HL-60 (cell line): ENCODE results near the gene UBE2E1.

Experiments used
- GABPA ChIP-seq: IDR thresholded peaks from 2 replicates; pipeline ENCODE4 v1.6.1; 2012; ENCODE audit warnings: low read depth
- POLR2AphosphoS5 ChIP-seq: IDR thresholded peaks from 2 replicates; pipeline ENCODE4 v1.6.1; 2012; ENCODE audit warnings: low read depth
- TF ChIP-seq, protein P1 (sequence below): IDR thresholded peaks from one replicate; pipeline ENCODE4 v1.5.1; 2011; ENCODE audit warnings: low read length, control low read depth, inconsistent platforms; ENCODE audit not compliant: insufficient read depth
- TF ChIP-seq, protein P2 (sequence below): IDR thresholded peaks from 2 replicates; pipeline ENCODE4 v1.6.1; 2012; ENCODE audit warnings: low read depth; ENCODE audit not compliant: insufficient replicate concordance

DNA sequence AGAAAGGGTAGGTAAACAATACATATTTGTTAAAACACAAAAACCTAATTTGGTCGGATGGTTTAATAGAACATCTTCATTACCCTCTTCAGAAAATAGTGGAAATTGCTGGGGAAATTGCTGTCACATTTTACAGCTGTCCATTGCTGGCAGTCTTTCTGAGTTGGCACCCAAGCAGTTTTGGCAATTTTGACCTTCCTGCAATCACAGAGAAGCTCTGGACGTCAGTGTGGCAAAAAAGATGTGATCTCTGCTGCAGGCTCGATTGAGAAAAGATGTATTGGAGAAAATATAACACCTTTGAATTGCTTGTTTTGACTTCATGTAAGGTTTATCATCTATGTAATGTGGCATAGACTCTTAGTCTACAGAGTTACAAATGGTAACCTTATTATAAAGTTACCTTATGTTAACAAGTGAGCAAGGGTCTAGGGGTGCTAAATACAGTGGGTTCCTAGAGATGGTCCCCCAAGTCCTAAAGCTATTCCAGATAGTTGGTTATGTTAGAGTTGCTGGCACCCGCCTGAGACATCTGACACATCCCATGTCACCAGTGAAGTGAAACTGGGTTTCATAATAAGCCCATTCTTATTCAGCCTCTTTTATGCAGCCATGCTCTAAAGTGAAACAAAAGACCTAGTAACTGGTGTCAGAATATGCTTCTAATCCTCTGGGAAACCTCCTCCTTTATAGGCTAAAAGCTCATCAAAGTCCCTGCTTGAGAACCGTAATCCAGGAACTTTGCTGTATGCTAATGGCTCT lies 14.0 kb downstream of the UBE2E1 start:
- TF ChIP-seq, protein P1, sequence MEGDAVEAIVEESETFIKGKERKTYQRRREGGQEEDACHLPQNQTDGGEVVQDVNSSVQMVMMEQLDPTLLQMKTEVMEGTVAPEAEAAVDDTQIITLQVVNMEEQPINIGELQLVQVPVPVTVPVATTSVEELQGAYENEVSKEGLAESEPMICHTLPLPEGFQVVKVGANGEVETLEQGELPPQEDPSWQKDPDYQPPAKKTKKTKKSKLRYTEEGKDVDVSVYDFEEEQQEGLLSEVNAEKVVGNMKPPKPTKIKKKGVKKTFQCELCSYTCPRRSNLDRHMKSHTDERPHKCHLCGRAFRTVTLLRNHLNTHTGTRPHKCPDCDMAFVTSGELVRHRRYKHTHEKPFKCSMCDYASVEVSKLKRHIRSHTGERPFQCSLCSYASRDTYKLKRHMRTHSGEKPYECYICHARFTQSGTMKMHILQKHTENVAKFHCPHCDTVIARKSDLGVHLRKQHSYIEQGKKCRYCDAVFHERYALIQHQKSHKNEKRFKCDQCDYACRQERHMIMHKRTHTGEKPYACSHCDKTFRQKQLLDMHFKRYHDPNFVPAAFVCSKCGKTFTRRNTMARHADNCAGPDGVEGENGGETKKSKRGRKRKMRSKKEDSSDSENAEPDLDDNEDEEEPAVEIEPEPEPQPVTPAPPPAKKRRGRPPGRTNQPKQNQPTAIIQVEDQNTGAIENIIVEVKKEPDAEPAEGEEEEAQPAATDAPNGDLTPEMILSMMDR: no peak
- TF ChIP-seq, protein P2, sequence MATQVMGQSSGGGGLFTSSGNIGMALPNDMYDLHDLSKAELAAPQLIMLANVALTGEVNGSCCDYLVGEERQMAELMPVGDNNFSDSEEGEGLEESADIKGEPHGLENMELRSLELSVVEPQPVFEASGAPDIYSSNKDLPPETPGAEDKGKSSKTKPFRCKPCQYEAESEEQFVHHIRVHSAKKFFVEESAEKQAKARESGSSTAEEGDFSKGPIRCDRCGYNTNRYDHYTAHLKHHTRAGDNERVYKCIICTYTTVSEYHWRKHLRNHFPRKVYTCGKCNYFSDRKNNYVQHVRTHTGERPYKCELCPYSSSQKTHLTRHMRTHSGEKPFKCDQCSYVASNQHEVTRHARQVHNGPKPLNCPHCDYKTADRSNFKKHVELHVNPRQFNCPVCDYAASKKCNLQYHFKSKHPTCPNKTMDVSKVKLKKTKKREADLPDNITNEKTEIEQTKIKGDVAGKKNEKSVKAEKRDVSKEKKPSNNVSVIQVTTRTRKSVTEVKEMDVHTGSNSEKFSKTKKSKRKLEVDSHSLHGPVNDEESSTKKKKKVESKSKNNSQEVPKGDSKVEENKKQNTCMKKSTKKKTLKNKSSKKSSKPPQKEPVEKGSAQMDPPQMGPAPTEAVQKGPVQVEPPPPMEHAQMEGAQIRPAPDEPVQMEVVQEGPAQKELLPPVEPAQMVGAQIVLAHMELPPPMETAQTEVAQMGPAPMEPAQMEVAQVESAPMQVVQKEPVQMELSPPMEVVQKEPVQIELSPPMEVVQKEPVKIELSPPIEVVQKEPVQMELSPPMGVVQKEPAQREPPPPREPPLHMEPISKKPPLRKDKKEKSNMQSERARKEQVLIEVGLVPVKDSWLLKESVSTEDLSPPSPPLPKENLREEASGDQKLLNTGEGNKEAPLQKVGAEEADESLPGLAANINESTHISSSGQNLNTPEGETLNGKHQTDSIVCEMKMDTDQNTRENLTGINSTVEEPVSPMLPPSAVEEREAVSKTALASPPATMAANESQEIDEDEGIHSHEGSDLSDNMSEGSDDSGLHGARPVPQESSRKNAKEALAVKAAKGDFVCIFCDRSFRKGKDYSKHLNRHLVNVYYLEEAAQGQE: no peak
- TF ChIP-seq POLR2AphosphoS5: no peak
- TF ChIP-seq GABPA: no peak
